NB4 (cell line): ENCODE results near the gene LCE2D.

Experiments
- TF ChIP-seq, protein P1 (sequence below): IDR thresholded peaks from 2 replicates; pipeline ENCODE4 v1.6.1; 2011; ENCODE audit warnings: low read depth, low read length
- TF ChIP-seq, protein P2 (sequence below): IDR thresholded peaks from one replicate; pipeline ENCODE4 v1.5.1; 2012; ENCODE audit warnings: low read depth, low read length

DNA sequence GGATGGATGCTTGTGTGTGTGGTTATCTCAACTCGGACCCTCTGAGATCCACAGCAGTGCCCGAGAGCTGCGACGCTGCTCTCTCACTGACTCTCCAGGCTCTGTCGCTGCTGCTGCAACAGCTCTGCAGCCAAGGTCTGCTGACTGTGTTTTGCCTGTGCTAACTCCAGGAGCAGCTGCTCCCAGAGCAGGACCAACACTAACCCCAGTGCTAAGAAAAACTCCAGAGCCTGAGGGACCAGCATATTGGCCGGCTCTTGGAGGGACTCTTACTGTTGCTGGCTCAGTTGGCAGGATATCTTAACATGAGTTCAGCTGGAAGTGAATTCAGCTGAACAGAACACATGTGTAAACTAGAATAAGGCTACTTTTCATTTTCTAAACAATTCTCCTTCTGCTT, 16.3 kb downstream of the LCE2D start:
- TF ChIP-seq, protein P1, sequence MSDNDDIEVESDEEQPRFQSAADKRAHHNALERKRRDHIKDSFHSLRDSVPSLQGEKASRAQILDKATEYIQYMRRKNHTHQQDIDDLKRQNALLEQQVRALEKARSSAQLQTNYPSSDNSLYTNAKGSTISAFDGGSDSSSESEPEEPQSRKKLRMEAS = no peak
- TF ChIP-seq, protein P2, sequence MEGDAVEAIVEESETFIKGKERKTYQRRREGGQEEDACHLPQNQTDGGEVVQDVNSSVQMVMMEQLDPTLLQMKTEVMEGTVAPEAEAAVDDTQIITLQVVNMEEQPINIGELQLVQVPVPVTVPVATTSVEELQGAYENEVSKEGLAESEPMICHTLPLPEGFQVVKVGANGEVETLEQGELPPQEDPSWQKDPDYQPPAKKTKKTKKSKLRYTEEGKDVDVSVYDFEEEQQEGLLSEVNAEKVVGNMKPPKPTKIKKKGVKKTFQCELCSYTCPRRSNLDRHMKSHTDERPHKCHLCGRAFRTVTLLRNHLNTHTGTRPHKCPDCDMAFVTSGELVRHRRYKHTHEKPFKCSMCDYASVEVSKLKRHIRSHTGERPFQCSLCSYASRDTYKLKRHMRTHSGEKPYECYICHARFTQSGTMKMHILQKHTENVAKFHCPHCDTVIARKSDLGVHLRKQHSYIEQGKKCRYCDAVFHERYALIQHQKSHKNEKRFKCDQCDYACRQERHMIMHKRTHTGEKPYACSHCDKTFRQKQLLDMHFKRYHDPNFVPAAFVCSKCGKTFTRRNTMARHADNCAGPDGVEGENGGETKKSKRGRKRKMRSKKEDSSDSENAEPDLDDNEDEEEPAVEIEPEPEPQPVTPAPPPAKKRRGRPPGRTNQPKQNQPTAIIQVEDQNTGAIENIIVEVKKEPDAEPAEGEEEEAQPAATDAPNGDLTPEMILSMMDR = no peak
